SU-DHL-6 (cell line): ENCODE measurements around the gene PHRF1.

Source experiments
- EZH2phosphoT487 ChIP-seq: fragments of 200-600 bp; sonication (generic), shearing (Covaris generic); conservative IDR thresholded peaks from 2 replicates; pipeline ENCODE4 v1.6.1; 2018; ENCODE audit warnings: mild to moderate bottlenecking, antibody characterized with exemption, low read length, moderate library complexity, mixed read lengths
- TF ChIP-seq, protein P1 (sequence below): fragments of 200-600 bp; sonication (generic); IDR thresholded peaks from one replicate; pipeline ENCODE4 v1.5.1; 2017; ENCODE audit warnings: antibody characterized with exemption, mild to moderate bottlenecking, low read length, moderate library complexity; ENCODE audit not compliant: insufficient read depth, poor library complexity, severe bottlenecking

- TF ChIP-seq, protein P1, sequence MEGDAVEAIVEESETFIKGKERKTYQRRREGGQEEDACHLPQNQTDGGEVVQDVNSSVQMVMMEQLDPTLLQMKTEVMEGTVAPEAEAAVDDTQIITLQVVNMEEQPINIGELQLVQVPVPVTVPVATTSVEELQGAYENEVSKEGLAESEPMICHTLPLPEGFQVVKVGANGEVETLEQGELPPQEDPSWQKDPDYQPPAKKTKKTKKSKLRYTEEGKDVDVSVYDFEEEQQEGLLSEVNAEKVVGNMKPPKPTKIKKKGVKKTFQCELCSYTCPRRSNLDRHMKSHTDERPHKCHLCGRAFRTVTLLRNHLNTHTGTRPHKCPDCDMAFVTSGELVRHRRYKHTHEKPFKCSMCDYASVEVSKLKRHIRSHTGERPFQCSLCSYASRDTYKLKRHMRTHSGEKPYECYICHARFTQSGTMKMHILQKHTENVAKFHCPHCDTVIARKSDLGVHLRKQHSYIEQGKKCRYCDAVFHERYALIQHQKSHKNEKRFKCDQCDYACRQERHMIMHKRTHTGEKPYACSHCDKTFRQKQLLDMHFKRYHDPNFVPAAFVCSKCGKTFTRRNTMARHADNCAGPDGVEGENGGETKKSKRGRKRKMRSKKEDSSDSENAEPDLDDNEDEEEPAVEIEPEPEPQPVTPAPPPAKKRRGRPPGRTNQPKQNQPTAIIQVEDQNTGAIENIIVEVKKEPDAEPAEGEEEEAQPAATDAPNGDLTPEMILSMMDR, result no peak
- no peak for TF ChIP-seq EZH2phosphoT487
These were observed 17.1 kb downstream of the PHRF1 start for GRCh38 chr11:593347-593746.
